ENCODE data around the gene CDS2. TPM values are rescaled to one million over a fixed set of nuclear protein-coding genes. Genes with fewer than 3 reads are reported as not detected.

CDS2 gene
- 26.1 and 30.3 TPM in 2 replicates for total RNA-seq

DNA sequence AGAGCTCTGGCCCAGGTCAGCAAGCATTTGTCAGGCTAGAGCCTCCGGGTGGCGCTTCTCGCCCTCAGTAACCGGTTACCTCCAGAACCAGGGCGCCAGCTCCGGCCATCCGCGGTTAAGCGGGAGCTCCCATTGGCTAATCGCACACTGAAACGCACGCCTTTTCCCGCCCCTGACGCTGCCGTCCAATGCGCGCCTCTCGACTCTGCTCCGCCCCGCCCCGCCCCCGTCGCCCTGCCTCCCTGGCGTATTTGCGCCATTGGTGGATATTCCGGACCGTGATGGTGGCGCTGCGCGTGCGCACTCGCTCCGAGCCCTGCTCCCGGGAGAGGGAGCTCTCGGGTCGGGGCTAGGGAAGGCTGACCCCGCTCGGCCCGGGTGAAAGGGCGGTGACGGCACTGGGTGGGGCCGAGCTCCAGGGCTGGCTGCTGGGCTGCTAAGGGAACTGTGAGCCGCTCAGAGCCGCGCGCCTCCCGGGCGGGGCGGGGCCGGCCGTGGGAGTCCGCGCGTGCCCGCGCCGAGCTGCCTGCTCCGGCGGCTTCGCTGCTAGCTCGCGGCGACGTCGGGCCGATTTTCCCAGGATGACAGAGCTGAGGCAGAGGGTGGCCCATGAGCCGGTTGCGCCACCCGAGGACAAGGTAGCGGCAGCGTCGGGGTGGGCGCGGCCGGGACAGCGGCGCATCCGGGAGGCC lies at the start of gene CDS2:
Gene CDS2 (plus strand): TSS at position 497 of the 692 bp plus-strand sequence. CDS start 85 bp downstream, at position 582.

DNA sequence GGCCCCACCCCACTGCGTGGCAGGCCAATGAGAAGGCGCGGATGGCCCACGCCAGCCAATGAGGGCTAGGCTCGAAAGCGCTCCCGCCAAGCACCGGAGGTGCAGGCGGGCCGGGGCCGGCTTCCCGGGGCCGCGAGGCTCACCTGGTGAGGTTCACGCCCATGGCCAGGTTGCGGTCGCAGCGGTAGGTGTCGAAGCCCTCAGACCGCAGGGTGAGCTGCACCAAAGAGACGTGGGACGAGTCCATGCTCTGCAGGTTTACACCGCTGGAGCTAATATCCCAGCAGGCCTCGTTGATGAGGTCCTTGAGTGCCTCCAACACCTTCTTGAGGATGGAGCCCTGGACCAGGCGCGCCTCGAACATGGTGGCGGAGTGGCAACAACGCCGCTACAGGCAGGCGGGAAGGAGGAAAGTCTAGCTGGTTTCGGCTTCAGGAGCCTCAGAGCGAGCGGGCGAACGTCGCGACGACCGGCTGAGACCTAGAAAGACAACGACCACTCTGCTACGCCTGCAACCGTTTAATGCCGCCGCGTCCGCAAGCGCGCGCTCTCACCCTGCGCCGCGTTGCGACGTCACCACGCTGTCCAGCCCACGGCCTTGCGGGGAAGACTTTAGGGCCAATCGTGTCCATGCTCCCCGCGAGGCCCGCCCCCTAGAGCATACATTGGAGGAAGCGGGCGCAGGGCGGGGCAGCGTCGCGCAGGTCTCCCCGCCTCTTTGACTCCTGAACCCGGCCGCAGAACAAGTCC lies 7.2 kb upstream of the CDS2 start, which contains the start of gene PCNA:
Gene PCNA (minus strand): TSS at position 524 of the 750 bp plus-strand sequence. CDS start 160 bp downstream, at position 364.

Other genes with a start within 250 kb of the CDS2 start
- gene SLC23A2, start 125.5 kb upstream of the CDS2 start, total RNA-seq = 13.7 and 17.6 TPM in 2 replicates
- 67.4 and 72.5 TPM in 2 replicates for gene TMEM230, start 13.9 kb upstream of the CDS2 start, total RNA-seq
- 77.8 and 127 TPM in 2 replicates for gene PCNA, start 7.0 kb upstream of the CDS2 start, total RNA-seq
- not detected in 2 replicates for gene PROKR2, start 189.9 kb downstream of the CDS2 start, total RNA-seq